ENCODE data around the gene USP46.

USP46 gene

GRCh38 chr4:52640808-52641565 is 18.1 kb downstream of the USP46 start:
- WGBS, 2 experiments (ENCODE audit: insufficient coverage in 2 of 2): 88 to 92% methylated on average over 2 to 6 of the region's 6 CpGs
- no peaks in the 10 kb centered on the region for H3K9me3 ChIP-seq (ENCODE audit: control insufficient read depth, low read length)

GRCh38 chr4:52638717-52639116 is 20.4 kb downstream of the USP46 start:
- WGBS, 2 experiments (ENCODE audit: insufficient coverage in 2 of 2): 100% methylated on average over 1 to 3 of the region's 4 CpGs

More at GRCh38 chr4:52640808-52641565, 18.1 kb downstream of the USP46 start:
- Histone ChIP-seq H3K4me1 (ENCODE audit: control insufficient read depth, insufficient read depth, low read length, poor library complexity, severe bottlenecking) (peaks cover 11% of the 10 kb centered on the region), H3K4me3 (ENCODE audit: extremely low read depth, insufficient read depth, low read length, poor library complexity, severe bottlenecking) (no peak overlapping the region), H3K36me3 (ENCODE audit: control insufficient read depth, insufficient read depth, low read length) (peaks cover 3% of the 10 kb centered on the region), H3K27ac (ENCODE audit: low read depth, low read length, severe bottlenecking) (no peak overlapping the region)

GRCh38 chr4:52637116-52637515 is 22.0 kb downstream of the USP46 start:
- Histone ChIP-seq H3K4me3 (ENCODE audit: extremely low read depth, insufficient read depth, low read length, poor library complexity, severe bottlenecking) (no peak overlapping the region), H3K36me3 (ENCODE audit: control insufficient read depth, insufficient read depth, low read length) (peaks cover 3% of the 10 kb centered on the region), H3K27ac (ENCODE audit: low read depth, low read length, severe bottlenecking) (no peak overlapping the region), H3K9me3 (ENCODE audit: control insufficient read depth, low read length) (no peaks in the 10 kb centered on the region), H3K4me1 (ENCODE audit: control insufficient read depth, insufficient read depth, low read length, poor library complexity, severe bottlenecking) (peaks cover 16% of the 10 kb centered on the region)
- 86 to 94% methylated on average over 2 of the region's 2 CpGs for WGBS, 2 experiments (ENCODE audit: insufficient coverage in 2 of 2)

More at GRCh38 chr4:52638717-52639116, 20.4 kb downstream of the USP46 start:
- Histone ChIP-seq H3K4me3 (ENCODE audit: extremely low read depth, insufficient read depth, low read length, poor library complexity, severe bottlenecking) (no peak overlapping the region), H3K9me3 (ENCODE audit: control insufficient read depth, low read length) (no peaks in the 10 kb centered on the region), H3K4me1 (ENCODE audit: control insufficient read depth, insufficient read depth, low read length, poor library complexity, severe bottlenecking) (peaks cover 15% of the 10 kb centered on the region), H3K36me3 (ENCODE audit: control insufficient read depth, insufficient read depth, low read length) (peaks cover 3% of the 10 kb centered on the region), H3K27ac (ENCODE audit: low read depth, low read length, severe bottlenecking) (no peak overlapping the region)

DNA sequence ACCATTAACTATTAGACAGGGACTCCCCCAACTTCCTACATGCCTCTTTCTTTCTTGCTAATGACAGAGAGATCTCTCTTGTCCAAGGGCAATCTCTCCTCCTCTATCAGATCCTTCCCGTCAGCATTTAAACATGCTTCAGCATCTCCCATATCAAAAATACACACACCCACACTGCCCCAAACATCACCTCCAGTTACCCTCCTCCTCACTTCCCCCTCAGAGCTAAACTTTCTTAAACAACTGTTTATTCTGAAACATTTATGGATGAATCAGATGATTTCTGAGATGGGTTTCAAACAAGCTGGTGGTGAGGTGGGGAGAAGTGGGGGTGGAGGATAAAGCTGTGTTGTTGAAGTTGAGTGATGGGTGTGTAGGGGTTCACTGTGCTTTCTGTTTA is 23.5 kb downstream of the USP46 start:
- H3K4me1 ChIP-seq (ENCODE audit: control insufficient read depth, insufficient read depth, low read length, poor library complexity, severe bottlenecking): peaks cover 4% of the 10 kb centered on the region
- H3K36me3 ChIP-seq (ENCODE audit: control insufficient read depth, insufficient read depth, low read length): peaks cover 7% of the 10 kb centered on the region
- 100% methylated on average over 1 of the region's 1 CpG; no CpG with 5 or more reads in 1 of the 2 experiments for WGBS, 2 experiments (ENCODE audit: insufficient coverage in 2 of 2)
- H3K9me3 ChIP-seq (ENCODE audit: control insufficient read depth, low read length): no peaks in the 10 kb centered on the region
- H3K4me3 ChIP-seq (ENCODE audit: extremely low read depth, insufficient read depth, low read length, poor library complexity, severe bottlenecking): no peak overlapping the region
- H3K27ac ChIP-seq (ENCODE audit: low read depth, low read length, severe bottlenecking): no peak overlapping the region

GRCh38 chr4:52635130-52635529 is 24.0 kb downstream of the USP46 start:
- no peak overlapping the region for H3K4me3 ChIP-seq (ENCODE audit: extremely low read depth, insufficient read depth, low read length, poor library complexity, severe bottlenecking)
- WGBS, 2 experiments (ENCODE audit: insufficient coverage in 2 of 2): 93 to 100% methylated on average over 3 to 4 of the region's 4 CpGs
- no peaks in the 10 kb centered on the region for H3K9me3 ChIP-seq (ENCODE audit: control insufficient read depth, low read length)
- peaks cover 7% of the 10 kb centered on the region for H3K36me3 ChIP-seq (ENCODE audit: control insufficient read depth, insufficient read depth, low read length)
- H3K27ac ChIP-seq (ENCODE audit: low read depth, low read length, severe bottlenecking): no peak overlapping the region
- peaks cover 4% of the 10 kb centered on the region for H3K4me1 ChIP-seq (ENCODE audit: control insufficient read depth, insufficient read depth, low read length, poor library complexity, severe bottlenecking)

DNA sequence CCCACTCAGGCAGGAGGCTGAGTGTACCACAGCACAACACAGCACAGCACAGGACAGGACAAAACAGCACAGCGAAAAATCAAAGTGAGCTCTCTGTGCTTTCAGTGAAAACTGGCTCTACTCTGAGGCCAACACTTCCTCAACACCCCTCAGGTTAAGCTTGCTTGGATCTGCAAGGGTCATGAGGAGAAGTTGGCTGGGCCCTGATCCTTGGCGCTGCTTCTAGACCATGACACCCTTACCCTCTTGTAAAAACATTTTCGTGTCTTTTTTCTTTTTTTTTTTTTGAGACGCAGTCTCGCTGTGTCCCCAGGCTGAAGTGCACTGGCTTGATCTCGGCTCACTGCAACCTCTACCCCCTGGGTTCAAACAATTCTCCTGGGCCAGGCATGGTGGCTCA is 25.3 kb downstream of the USP46 start:
- WGBS, 2 experiments (ENCODE audit: insufficient coverage in 2 of 2): 88 to 98% methylated on average over 5 of the region's 6 CpGs
- H3K36me3 ChIP-seq (ENCODE audit: control insufficient read depth, insufficient read depth, low read length): peaks cover 7% of the 10 kb centered on the region

DNA sequence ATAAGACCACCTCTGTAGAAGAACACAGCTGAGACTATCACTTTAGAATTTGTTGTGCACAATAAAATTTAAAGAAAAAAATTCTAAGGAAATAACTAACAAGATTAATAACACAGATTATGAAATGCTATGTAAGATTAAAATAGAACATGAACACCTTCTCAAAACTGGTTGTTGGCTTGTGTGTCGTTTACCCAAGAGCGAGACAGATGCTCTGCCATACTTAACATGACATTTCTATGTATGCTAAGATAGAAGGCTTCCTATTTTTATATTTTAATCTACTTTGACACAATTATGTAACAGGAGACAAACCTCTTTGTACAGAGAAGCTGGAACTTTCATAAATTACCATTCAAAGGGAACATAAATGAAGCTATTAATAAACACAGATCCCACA is 30.1 kb downstream of the USP46 start:
- no peak overlapping the region for H3K27ac ChIP-seq (ENCODE audit: low read depth, low read length, severe bottlenecking)
- no peak overlapping the region for H3K4me3 ChIP-seq (ENCODE audit: extremely low read depth, insufficient read depth, low read length, poor library complexity, severe bottlenecking)
- WGBS, 2 experiments (ENCODE audit: insufficient coverage in 2 of 2): no CpG with 5 or more reads among the region's 2 CpGs
- peaks cover 34% of the 10 kb centered on the region for H3K36me3 ChIP-seq (ENCODE audit: control insufficient read depth, insufficient read depth, low read length)
- no peaks in the 10 kb centered on the region for H3K9me3 ChIP-seq (ENCODE audit: control insufficient read depth, low read length)
- H3K4me1 ChIP-seq (ENCODE audit: control insufficient read depth, insufficient read depth, low read length, poor library complexity, severe bottlenecking): peaks cover 3% of the 10 kb centered on the region

More for the DNA sequence above, 25.3 kb downstream of the USP46 start:
- H3K9me3 ChIP-seq (ENCODE audit: control insufficient read depth, low read length): no peaks in the 10 kb centered on the region
- H3K27ac ChIP-seq (ENCODE audit: low read depth, low read length, severe bottlenecking): no peak overlapping the region
- H3K4me1 ChIP-seq (ENCODE audit: control insufficient read depth, insufficient read depth, low read length, poor library complexity, severe bottlenecking): peaks cover 4% of the 10 kb centered on the region
- H3K4me3 ChIP-seq (ENCODE audit: extremely low read depth, insufficient read depth, low read length, poor library complexity, severe bottlenecking): no peak overlapping the region

GRCh38 chr4:52628543-52628942 is 30.6 kb downstream of the USP46 start:
- 92 to 94% methylated on average over 2 to 4 of the region's 4 CpGs for WGBS, 2 experiments (ENCODE audit: insufficient coverage in 2 of 2)

DNA sequence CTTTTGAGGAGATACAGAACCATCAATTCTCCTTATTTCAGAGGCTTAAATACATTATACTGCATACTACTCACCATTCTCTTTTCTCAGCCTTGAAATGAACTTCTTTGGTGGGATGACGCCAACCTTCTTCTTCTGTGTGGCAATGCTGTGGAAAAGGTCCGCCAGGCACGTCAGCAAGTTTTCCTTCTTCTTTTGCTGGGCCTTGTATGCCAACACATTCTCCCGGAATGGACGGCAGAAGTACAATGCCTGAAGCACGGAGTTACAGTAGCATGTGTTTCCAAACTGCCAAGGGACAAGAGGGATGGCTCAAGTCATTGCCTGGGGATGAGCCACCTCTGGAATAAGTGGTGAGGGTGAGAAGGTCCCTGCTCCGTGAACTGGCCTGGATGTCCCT is 31.2 kb downstream of the USP46 start:
- no peak overlapping the region for H3K4me3 ChIP-seq (ENCODE audit: extremely low read depth, insufficient read depth, low read length, poor library complexity, severe bottlenecking)
- peaks cover 37% of the 10 kb centered on the region for H3K36me3 ChIP-seq (ENCODE audit: control insufficient read depth, insufficient read depth, low read length)
- H3K4me1 ChIP-seq (ENCODE audit: control insufficient read depth, insufficient read depth, low read length, poor library complexity, severe bottlenecking): no peaks in the 10 kb centered on the region
- H3K9me3 ChIP-seq (ENCODE audit: control insufficient read depth, low read length): no peaks in the 10 kb centered on the region
- no peak overlapping the region for H3K27ac ChIP-seq (ENCODE audit: low read depth, low read length, severe bottlenecking)
- WGBS, 2 experiments (ENCODE audit: insufficient coverage in 2 of 2): 90 to 91% methylated on average over 6 to 7 of the region's 7 CpGs

More at GRCh38 chr4:52628543-52628942, 30.6 kb downstream of the USP46 start:
- no peaks in the 10 kb centered on the region for H3K9me3 ChIP-seq (ENCODE audit: control insufficient read depth, low read length)
- H3K4me1 ChIP-seq (ENCODE audit: control insufficient read depth, insufficient read depth, low read length, poor library complexity, severe bottlenecking): no peaks in the 10 kb centered on the region
- H3K4me3 ChIP-seq (ENCODE audit: extremely low read depth, insufficient read depth, low read length, poor library complexity, severe bottlenecking): no peak overlapping the region
- H3K27ac ChIP-seq (ENCODE audit: low read depth, low read length, severe bottlenecking): no peak overlapping the region
- H3K36me3 ChIP-seq (ENCODE audit: control insufficient read depth, insufficient read depth, low read length): peaks cover 35% of the 10 kb centered on the region

DNA sequence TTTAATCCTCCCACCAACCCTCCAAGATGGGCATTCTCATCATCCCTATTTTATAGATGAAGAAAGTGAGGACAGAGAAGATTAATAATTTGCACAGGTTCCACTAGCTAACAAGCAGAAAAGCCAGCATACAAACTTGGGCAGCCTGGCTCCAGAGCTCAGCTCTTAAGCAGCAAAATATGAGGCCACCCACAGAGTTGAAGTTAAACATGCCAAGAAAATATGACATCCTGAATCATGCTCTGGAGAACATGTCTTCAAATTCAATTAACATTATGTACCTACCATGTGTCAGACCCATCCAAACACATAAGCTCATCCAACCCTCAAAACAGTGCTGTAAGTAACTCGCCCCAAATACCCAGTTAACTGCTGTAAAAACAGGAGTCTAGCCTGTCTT is 33.9 kb downstream of the USP46 start:
- no peaks in the 10 kb centered on the region for H3K4me1 ChIP-seq (ENCODE audit: control insufficient read depth, insufficient read depth, low read length, poor library complexity, severe bottlenecking)
- 100% methylated on average over 1 of the region's 1 CpG for WGBS, 2 experiments (ENCODE audit: insufficient coverage in 2 of 2)
- peaks cover 42% of the 10 kb centered on the region for H3K36me3 ChIP-seq (ENCODE audit: control insufficient read depth, insufficient read depth, low read length)
- no peaks in the 10 kb centered on the region for H3K9me3 ChIP-seq (ENCODE audit: control insufficient read depth, low read length)
- no peak overlapping the region for H3K4me3 ChIP-seq (ENCODE audit: extremely low read depth, insufficient read depth, low read length, poor library complexity, severe bottlenecking)
- no peak overlapping the region for H3K27ac ChIP-seq (ENCODE audit: low read depth, low read length, severe bottlenecking)

DNA sequence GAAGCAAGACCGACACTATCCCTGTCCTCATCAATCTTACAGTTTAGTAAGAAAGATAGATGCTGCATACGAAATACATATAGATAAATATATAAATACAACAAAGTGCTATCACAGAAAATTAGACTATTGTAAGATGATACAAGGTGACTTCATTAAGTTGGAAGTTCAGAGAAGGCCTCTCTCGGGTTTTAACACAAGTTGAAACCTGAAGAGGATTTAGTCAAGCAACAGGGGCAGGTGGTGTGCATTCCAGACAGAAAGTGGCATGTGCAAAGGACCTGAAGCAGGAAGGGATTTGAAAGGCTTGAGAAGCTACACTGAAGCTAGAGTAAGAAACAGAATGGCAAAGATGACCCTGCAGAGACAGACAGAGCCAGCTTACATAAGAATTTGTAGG is 36.5 kb downstream of the USP46 start:
- peaks cover 42% of the 10 kb centered on the region for H3K36me3 ChIP-seq (ENCODE audit: control insufficient read depth, insufficient read depth, low read length)
- no peak overlapping the region for H3K27ac ChIP-seq (ENCODE audit: low read depth, low read length, severe bottlenecking)
- WGBS, 2 experiments (ENCODE audit: insufficient coverage in 2 of 2): 100% methylated on average over 1 of the region's 3 CpGs
- H3K4me3 ChIP-seq (ENCODE audit: extremely low read depth, insufficient read depth, low read length, poor library complexity, severe bottlenecking): no peak overlapping the region
- H3K9me3 ChIP-seq (ENCODE audit: control insufficient read depth, low read length): no peaks in the 10 kb centered on the region
- no peaks in the 10 kb centered on the region for H3K4me1 ChIP-seq (ENCODE audit: control insufficient read depth, insufficient read depth, low read length, poor library complexity, severe bottlenecking)

Data from mesodermal cell (in vitro differentiated cells).